ENCODE results near the gene LRRC23.

DNA sequence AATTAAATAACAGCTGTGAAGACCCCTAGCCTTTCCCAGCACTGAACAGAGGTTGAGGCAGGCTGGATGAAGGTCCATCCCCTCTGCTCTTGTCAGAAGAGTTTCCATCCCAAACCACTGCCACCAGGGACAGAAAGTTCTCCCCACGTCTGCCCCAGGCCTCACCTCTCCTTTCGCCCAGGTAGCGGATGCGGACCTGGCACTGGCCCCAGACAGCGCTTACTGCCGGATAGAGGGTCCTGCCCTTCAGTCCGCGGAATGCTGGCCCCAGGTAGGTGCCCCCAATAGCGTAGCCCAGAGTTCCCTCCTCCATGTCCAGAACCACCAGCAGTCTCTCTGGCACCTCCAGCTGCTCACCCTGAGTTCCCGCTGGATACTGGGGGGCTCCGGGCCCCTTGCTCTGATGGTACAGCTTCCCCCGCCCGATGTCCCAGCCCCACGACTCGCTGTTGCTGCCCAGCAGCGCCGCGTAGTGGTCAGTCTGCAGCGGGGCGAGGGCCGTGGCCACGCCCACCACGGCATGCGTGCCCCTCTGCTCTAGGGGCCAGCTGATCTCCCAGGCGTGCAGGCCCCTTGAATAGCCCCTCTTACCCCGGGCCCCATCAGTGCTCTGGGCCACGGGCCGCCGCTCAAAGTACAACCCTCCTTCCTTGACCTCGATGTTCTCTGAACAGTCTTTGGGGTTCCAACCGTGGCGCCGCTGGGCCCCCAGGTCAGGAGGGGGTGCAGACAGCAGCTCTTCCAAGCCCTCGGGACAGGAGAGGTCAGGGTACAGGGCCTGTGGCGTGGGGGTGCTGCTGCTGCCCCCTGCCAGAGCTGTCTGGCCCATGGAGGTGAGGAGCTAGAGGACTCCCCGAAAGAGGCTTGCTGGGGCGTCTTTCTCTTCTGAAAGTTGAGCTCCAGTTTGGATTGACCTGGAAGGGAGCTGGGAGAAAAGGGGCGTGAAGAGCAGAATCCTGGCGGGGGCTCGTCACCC is 32.3 kb upstream of the LRRC23 start:
- TF ChIP-seq POLR2A (IDR thresholded peaks at IDR 0.05; ENCODE audit: low read depth, low read length): 0 out of 2 replicates have a peak, but pooled peaks have one; percentile 24
- no peak for TF ChIP-seq POLR2AphosphoS5 (IDR thresholded peaks at IDR 0.05; ENCODE audit: low read depth, low read length)
- no peak for TF ChIP-seq PAX5 (IDR thresholded peaks at IDR 0.05; ENCODE audit: insufficient read depth, low read length, severe bottlenecking)
- TF ChIP-seq TAF1 (IDR thresholded peaks at IDR 0.05; ENCODE audit: low read depth, low read length): no peak
- TF ChIP-seq SPI1 (IDR thresholded peaks at IDR 0.05; ENCODE audit: low read depth, low read length): no peak
- TF ChIP-seq POU2F2 (IDR thresholded peaks at IDR 0.05; ENCODE audit: low read depth, low read length): no peak; the same call in 1 of the 2 replicates
